Thyroid gland (tissue), 4 donors: ENCODE data around the gene VPREB1.

Experiments
- POLR2A ChIP-seq, 2 donors: fragments of 450-650 bp; IDR thresholded peaks; one replicate each; pipeline ENCODE4 v1.6.1; 2017; ENCODE audit warnings: antibody characterized with exemption in 2 of 2, mild to moderate bottlenecking in 2 of 2, moderate library complexity in 1 of 2
- TF ChIP-seq, protein P1 (sequence below), 6 experiments: fragments of 200-600 bp in 3 of 6; fragments of 450-650 bp in 3 of 6; sonication (generic) in 3 of 6; IDR thresholded peaks; one replicate each; pipeline ENCODE4 v1.5.1; 2016 to 2019; ENCODE audit warnings: antibody characterized with exemption in 6 of 6, mild to moderate bottlenecking in 2 of 6, inconsistent platforms in 1 of 6, moderate library complexity in 1 of 6

DNA sequence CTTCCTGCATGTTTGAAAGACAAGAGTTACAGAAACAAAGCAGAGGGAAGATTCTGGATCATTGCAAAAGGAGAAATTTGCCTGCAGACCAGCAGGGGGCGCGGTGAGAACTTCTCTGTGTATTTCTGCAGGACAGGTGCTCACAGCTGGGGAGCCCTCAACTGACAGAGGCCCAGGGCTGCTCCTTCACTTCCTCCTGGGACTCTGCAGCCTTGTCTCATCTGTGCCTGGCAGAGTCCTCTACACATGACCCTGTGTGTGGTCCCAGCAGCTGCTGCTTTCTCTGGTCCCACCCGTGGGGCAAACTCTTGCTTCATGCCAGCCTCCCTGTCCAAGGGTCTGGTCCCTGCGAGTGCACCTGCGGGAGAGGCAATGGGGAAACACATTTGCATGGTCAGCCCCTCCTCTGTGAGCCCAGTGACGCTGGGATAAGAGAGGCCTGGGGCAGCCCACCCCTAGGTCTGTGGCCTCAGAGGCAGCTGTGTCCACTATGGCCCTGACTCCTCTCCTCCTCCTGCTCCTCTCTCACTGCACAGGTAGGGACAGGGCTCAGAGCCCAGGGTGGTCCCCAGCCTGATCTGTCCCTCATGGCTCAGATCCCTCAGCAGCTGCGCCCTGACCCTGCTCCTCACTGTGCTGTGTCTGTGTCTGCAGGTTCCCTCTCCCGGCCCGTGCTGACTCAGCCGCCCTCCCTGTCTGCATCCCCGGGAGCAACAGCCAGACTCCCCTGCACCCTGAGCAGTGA, 43.2 kb upstream of the VPREB1 start:
- TF ChIP-seq POLR2A (IDR thresholded peaks at IDR 0.05): no peak
- TF ChIP-seq, protein P1, sequence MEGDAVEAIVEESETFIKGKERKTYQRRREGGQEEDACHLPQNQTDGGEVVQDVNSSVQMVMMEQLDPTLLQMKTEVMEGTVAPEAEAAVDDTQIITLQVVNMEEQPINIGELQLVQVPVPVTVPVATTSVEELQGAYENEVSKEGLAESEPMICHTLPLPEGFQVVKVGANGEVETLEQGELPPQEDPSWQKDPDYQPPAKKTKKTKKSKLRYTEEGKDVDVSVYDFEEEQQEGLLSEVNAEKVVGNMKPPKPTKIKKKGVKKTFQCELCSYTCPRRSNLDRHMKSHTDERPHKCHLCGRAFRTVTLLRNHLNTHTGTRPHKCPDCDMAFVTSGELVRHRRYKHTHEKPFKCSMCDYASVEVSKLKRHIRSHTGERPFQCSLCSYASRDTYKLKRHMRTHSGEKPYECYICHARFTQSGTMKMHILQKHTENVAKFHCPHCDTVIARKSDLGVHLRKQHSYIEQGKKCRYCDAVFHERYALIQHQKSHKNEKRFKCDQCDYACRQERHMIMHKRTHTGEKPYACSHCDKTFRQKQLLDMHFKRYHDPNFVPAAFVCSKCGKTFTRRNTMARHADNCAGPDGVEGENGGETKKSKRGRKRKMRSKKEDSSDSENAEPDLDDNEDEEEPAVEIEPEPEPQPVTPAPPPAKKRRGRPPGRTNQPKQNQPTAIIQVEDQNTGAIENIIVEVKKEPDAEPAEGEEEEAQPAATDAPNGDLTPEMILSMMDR (IDR thresholded peaks at IDR 0.05): peak in 2 of 6 experiments; percentile 19 to 40
